Central memory CD4-positive, alpha-beta T cell (primary cell): ENCODE measurements around the gene SPACA5.
"Not testable (repeated sequence)": the region's sequence is repeated elsewhere in the genome, so short reads cannot be mapped to it uniquely, and the experiment has no call there.

Experiments used
- DNase-seq: peaks from one replicate; pipeline ENCODE4 v3.0.0; 2022
- total RNA-seq, 3 experiments: gene quantifications; one replicate each; lab custom pipeline; 2026; lab: John Stamatoyannopoulos, UW

Gene SPACA5
- total RNA-seq: 0 to 0.19 (median 0) reads per million in 3 experiments

- DNase-seq: not testable (repeated sequence)
Measured at GRCh38 chrX:48006688-48007087, at the start of gene SPACA5. Gene SPACA5 (plus strand): TSS chrX:48006988. CDS start chrX:48007803, 815 bp downstream.

- not testable (repeated sequence) for DNase-seq
Measured at GRCh38 chrX:47958206-47958605, 48.6 kb upstream of the SPACA5 start.

DNA sequence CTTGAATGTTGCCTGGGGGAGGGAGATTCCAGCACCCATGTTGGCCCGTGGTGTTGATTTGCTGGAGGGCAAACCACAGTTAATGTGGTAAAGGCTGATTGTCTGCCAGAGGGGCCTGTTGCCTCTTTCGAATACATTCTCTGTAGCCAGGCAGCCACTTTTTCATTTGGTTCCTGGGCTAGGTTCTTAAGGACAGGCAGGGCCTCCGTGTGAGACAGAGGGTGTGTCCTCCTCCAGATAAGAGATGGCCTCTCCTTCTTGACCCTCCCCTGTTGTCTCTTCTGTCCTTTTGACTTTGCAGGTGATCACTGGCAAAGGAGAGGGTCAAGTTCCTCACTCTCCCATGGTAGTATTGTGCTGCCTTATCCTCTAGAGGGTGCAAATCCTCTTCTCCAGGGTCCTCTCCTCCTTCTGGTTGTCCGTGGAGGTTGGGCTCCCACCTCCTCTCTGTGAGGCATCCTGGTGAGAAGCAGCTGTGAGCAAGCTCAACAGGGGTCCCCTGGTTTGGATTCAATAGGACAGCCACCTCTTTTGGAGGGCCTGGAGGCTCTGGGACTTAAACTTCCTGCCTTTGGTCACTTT lies 47.9 kb upstream of the SPACA5 start:
- DNase-seq: peak; percentile 13

DNA sequence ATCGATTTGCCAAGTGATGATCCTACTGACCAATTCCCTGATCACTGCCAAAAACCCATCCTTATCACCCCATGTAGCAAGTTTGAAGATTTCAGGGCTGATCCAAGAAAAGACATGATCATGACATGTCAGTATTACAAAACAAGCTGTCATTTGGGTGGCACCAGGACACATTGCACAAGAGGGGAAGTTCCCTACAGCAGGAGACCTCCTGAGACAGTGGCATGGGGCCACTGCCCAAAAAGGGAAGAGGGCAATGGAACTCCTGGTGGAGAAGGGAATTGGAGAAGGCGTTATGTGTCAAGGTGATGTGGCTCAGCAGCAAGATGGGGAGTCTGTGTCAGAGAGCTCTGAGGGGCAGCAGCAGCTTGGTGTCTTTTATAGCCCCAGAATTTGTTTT lies 46.4 kb upstream of the SPACA5 start:
- DNase-seq: no peak

- not testable (repeated sequence) for DNase-seq
Measured at GRCh38 chrX:47961830-47962229, 45.0 kb upstream of the SPACA5 start.

- DNase-seq: not testable (repeated sequence)
Measured at GRCh38 chrX:47965526-47965925, 41.3 kb upstream of the SPACA5 start.

- DNase-seq: no peak
Measured at GRCh38 chrX:47973235-47973634, 33.6 kb upstream of the SPACA5 start.

- DNase-seq: no peak
Measured at GRCh38 chrX:47976254-47977151, 30.3 kb upstream of the SPACA5 start.

DNA sequence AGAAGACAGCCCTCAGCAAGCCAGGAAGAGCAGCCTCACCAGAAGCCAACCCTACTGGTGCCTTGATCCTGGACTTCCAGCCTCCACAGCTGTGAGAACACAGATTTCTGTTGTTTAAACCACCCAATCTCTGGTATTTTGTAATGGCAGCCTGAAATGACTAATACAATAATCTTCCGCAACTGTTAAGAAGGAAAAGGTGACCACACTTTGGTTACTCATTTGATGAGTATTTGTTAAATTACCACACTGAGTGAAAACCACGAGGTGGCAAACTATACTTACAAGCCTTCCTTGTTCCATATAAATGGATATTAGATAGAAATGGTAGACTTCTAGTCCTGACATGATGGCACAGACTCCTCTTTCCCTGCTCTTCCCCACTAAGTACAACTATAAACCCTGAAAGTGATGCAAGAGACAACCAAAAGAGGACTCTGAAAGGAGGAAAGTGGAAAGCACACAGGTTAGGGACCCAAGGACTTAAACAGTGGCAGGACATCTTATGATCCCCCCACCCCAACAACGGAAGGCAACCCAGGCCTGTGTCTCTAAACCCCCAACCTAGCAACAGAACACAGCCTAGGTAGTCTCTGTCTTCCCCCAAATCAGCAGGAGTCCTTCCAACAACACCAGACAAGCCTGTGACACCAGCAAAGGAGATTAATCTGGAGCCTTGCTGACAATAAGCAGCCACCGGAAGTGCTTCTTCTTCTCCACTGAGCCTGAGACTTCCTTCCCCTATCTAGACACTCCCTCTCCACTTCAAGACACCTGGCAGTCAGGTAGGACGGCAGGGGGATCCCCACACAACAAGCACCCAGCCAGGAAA lies 15.3 kb upstream of the SPACA5 start:
- no peak for DNase-seq

- no peak for DNase-seq
Measured at GRCh38 chrX:47992095-47992380, 14.8 kb upstream of the SPACA5 start.

DNA sequence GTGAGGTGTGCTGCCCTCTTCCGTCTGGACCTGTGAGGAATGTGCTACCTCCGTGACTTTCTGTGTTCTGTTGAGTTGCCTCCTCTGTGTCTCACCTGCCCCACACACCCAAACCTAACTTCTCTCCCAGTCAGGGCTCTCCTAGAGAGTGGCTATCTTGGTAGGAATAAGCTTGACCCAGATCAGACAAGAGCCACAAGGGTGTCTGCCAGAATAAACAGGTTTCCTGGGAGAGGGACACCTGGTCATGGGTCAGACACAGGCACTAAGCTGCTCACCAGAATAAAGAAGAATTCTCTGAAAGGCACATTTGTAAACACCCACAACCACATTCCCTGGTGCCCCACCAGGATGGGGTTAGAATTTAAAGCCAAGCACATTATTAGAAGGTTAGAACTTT lies 14.1 kb upstream of the SPACA5 start:
- no peak for DNase-seq

- DNase-seq: no peak
Measured at GRCh38 chrX:48001260-48001659, 5.5 kb upstream of the SPACA5 start.

DNA sequence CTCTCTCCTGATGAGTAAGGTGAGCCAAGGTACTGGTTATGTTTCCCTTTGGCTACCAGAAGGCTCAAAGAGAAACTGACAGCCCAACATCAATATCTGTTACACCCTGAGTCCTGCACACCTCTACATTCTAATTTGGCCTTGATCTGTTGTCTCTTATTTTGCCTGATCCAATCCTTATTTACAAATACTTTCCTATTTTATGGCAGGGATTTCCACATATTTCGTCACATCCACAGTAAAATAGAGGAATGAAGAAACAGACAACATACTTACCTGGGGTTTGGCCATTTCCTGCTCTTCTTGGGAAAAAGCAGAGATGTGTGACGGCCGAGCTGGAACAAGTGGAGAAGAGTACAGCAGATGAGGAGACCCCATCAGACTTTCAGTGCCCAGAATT lies 4.5 kb upstream of the SPACA5 start:
- no peak for DNase-seq

- DNase-seq: no peak
Measured at GRCh38 chrX:48002929-48003328, 3.9 kb upstream of the SPACA5 start.

- peak; percentile 4 for DNase-seq
Measured at GRCh38 chrX:48003367-48003757, 3.4 kb upstream of the SPACA5 start.

GRCh38 chrX:48003758-48004457 lies 2.9 kb upstream of the SPACA5 start, which contains the start of gene ZNF182:
Gene ZNF182 (minus strand): TSS chrX:48003989. CDS start chrX:48002609, 1,380 bp downstream.
- peak; percentile 89 for DNase-seq

- not testable (repeated sequence) for DNase-seq
Measured at GRCh38 chrX:48009445-48009960, 2.7 kb downstream of the SPACA5 start.

GRCh38 chrX:48016583-48017310 lies 10.0 kb downstream of the SPACA5 start:
- not testable (repeated sequence) for DNase-seq

DNA sequence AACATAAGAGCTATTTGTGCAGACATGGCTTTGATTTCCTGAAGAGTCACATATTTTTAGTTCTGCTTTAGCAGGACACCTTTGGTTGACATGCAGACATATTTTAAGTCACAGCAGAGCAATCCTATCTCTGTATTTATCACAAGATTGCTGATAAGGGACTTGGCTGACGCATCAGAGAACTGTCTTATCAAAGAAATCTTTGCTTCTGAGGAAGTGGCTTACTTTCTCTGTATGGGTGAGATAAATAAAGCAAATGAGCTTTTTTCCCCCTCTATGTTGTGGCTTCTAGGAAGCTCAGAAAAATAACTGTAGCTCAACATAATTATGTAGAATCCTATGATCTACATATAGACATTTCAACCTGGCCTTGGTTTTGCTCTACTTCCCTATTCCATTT lies 13.1 kb downstream of the SPACA5 start:
- not testable (repeated sequence) for DNase-seq

DNA sequence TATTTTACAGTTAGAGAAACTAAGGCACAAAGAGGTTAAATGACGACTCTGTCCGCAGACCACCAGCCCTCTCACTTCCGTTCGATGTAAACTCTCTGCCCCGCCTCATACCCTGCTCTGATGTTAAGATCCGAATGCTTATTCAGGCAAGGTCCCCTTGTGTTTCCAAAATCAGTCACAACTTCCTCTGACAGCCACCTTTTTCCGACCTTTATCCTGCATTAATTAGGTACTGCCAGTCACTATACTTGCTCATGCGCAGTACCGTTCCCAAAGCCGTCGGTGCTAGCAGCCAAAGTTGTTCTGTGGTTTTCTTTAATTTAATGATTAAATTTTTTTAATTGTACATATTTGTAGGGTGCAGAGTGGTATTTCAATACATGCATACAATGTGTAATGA lies 13.7 kb downstream of the SPACA5 start:
- peak; percentile 6 for DNase-seq

DNA sequence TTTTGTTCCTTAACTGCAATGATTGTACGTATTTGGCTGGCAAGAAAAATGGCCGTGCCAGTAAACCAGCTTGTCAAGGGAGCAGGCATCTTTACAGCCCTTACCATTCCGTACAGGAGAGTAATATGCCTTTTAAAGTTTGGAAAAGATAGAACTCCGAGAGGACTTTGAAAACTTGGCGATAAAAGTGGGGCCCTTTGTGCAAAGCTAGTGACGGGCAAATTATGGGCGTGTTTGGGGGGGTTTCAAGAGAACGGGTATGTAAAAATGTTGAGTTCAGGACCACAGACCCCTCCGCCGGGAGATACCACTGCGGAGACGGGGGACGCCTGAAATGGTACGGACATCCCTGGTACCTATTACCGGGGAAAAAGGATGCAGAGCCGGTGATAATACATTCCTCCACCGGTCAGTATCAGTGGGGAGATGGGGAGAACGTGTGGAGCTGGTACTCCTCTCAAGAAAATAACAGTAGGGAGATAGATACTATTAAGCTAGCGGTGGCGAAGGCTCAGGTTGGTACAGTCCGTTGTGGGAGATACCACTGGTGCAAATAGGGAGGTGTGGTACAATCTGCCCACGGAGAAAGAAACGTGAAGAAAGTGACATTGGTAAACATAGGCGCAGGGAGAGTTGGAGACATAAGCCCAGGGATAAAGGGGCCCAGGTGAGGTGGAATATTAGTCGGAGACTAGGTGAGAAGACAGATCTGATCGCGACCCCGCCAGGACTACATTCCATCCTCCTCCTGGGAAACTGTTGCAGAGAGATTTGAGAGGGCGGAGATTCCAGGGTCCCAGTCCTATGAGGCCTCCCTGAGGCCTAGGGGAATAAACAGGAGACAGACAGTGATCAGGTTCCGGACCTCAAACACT lies 14.5 kb downstream of the SPACA5 start:
- DNase-seq: peak; percentile 80
